HG02973 (cell line): ENCODE data around the gene TMCO6.
"Not testable (repeated sequence)": the region's sequence is repeated elsewhere in the genome, so short reads cannot be mapped to it uniquely, and the experiment has no call there.

Source experiments
- ATAC-seq: cut with Tn5 transposase; IDR thresholded peaks from one replicate; pipeline ENCODE4 v1.9.1; 2021; ENCODE audit warnings: moderate library complexity; ENCODE audit not compliant: unreplicated experiment

Gene TMCO6

DNA sequence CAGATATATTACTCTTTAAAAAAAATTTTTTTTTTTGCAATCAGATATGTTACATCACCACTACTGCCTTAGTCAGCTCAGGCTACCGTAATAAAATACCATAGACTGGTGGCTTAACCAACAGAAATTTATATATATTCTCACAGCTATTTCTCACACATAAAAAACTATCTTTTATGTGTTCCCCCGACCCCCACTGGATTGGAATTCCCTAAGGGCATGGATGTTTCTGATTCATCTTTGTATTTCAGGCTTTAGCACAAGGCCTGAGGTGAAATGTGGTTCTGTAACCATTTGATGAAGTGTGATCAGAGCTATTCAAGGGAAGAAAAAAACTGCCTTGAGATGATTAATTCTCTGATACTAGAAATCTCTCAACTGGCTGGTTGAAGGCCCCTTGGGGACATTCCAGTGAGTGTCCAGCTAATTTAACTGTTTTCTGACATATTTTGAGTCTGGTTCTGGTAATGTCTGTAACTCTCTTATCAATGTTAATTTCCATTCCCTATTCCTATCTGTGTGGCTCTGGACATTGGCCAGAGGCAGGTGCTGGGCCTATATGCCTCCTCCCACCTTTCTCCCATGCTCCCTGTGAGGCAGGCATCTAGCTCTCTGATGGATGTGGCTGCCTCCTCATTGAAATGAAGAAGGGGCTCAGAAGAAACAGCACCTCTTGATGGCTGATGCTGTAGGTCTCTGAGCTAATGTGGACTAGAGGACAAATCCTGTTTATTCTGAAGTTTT, 8.8 kb upstream of the TMCO6 start:
- no peak for ATAC-seq

GRCh38 chr5:140631036-140631417, 8.2 kb upstream of the TMCO6 start:
- no peak for ATAC-seq

GRCh38 chr5:140631831-140632365, 7.4 kb upstream of the TMCO6 start:
- ATAC-seq: peak; percentile 34

DNA sequence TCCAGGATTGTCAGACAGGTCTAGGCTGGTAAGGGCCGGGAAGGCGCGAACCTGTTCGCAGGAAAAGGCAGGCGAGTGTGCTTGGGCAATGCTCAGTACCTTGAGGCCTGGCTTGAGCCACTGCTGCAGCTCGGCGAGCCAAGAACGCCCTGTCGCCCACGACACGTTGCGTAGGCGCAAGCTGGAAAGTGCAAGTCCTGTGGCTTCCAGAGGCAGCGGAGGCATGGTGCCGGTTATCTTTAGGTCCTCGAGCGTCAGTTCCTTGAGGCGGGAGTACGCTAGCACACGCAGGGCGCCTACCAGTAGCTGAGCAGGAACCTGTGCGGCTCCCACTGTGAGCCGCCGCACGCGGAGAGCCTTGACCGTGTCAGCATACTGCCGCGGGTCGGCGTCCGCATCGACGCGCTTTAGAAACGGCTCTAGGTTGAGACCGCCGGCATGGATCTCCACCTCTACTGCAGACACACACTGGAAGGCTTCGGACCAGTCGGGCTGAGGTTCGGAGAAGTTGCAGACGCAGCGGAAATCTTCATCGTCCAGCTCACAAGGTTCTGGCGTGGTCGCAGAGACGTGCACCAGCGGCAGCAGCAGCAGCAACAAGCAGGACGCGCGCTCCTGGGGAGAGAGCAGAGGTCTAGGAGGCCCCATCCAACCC, 6.8 kb upstream of the TMCO6 start:
- ATAC-seq: peak; percentile 54

DNA sequence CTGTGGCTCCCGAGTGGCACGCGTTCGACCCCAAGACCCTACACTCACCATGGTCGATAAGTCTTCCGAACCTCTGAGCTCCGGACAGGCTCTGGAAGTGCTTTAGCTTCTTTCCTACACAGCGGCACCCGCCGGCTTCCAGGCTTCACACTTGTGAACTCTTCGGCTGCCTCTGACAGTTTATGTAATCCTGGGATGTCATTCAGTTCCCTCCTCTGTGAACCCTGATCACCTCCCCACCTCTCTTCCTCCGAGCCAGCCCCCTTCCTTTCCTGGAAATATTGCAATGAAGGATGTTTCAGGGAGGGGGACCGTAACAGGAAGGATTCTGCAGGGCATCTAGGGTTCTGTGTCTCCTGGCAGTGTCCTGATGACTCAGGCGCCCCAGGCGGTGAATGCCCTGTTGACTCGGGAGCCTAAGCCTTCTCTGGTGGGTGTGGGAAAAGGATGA, 6.2 kb upstream of the TMCO6 start, which contains the start of gene CD14:
CD14 (minus strand) TSS at position 155 of the 451 bp plus-strand sequence; CDS start at position 51, 104 bp downstream.
- ATAC-seq: peak; percentile 6

DNA sequence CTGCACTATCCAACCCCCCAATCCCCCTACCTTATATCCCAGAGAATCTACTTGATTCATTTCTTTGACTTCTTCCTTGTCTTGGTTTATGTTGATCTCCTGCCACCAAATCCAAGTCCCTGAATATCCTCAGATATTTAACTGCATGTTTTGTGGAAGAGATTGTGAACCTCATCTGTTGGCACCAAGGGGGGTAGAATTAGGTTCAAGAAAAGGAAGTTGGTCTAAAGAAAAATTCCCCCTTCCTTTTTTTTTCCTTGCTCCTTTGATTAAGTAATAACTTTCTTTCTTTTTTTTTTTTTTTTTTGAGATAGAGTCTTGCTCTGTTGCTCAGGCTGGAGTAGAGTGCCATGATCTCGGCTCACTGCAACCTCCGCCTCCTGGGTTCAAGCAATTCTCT, 5.8 kb upstream of the TMCO6 start:
- ATAC-seq: no peak

DNA sequence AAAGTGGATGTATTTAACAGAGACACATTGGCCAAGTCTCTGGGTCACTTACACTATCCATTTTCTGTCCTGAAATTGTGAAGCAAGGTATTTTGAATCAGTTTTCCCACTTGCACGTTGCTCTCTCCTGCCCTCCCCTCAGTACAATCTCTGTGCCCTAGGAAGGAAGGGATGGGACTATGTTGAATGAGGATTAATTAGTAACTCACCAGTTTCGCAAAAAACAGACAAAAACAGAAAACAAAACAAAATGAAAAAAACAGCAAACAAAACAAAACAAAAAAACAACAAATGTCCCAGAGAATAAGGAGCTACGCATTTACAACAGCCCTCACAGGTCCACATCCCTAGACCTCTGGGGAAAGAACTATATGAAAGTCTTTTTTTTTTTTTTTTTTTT, 5.1 kb upstream of the TMCO6 start:
- no peak for ATAC-seq

DNA sequence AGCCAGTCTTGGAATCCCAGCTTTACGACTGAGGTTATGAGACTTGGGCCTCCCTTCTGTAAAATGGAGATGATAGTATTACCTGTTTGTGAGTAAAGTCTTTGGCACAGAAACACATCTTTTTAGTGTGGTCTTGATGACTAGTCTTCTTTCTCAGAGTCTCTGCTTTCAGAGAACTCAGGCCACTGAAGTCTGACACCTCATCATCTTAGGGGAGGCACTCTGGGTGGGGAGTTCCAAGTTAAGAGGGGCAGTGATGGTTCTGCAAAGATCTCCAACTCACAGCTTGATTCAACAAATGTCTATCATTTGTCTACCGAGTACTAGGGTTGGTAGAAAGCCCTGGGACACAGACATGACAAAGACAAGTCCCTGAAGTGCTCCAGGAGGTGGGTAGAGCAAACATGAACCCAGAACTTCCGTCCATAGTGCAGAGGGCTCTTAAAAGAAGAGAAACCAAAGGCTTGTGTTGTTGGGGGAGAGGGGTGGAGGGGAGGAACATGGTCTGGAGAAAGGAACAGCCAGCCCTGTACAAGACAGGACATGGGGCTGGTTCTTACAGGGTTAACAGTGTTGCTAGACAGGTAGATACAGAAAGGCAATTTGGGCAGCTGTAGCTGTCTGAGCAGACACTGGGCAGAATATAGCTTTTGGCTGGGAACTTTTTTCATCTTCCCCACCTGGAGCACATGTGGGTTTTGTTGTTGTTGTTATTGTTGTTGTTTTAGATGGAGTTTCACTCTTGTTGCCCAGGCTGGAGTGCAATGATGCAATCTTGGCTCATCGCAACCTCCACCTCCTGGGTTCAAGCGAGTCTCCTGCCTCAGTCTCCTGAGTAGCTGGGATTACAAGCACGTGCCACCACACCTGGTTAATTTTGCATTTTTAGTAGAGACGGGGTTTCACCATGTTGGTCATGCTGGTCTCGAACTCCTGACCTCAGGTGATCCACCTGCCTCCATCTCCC, 3.7 kb upstream of the TMCO6 start:
- no peak for ATAC-seq

GRCh38 chr5:140637371-140638100, 1.7 kb upstream of the TMCO6 start:
- no peak for ATAC-seq

- ATAC-seq: not testable (repeated sequence)
These were observed 428 bp upstream of the TMCO6 start for GRCh38 chr5:140638898-140639147.

- ATAC-seq: no peak
These were observed 2.5 kb downstream of the TMCO6 start for GRCh38 chr5:140641716-140642115.

- ATAC-seq: no peak
These were observed 3.5 kb downstream of the TMCO6 start for GRCh38 chr5:140642718-140643117.

DNA sequence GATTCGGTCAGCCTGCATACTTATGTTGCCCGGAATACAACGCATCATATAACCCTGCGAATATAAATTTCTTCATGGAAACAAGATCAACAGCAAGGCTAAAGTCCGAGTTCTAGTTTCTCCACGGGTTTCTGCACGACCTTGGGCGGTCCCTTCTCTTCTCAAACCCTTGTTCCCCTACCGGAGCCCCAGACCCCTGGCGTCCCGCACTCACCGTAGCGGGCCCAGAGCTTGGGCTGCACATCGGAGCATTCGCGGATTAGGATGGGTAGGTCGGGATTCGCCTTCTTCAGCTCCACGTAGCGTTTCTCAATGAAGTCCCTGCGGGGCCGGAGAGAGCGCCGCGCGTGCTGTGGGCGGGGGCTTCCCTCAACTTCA, 7.8 kb downstream of the TMCO6 start:
- ATAC-seq: no peak

DNA sequence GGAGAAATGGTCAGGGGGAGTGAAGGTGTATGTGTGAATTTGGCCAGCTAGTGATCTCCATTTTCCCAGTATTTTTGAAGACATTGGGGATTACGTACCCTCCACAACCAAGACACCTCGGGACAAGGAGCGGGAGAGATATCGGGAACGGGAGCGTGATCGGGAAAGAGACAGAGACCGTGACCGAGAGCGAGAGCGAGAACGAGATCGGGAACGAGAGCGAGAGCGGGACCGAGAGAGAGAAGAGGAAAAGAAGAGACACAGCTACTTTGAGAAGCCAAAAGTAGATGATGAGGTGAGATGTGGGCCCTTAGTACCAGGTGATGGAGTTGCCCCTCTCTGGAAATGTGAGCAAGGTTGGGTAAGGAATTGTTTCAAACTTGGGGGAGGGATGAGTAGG, 19.6 kb downstream of the TMCO6 start:
- no peak for ATAC-seq

DNA sequence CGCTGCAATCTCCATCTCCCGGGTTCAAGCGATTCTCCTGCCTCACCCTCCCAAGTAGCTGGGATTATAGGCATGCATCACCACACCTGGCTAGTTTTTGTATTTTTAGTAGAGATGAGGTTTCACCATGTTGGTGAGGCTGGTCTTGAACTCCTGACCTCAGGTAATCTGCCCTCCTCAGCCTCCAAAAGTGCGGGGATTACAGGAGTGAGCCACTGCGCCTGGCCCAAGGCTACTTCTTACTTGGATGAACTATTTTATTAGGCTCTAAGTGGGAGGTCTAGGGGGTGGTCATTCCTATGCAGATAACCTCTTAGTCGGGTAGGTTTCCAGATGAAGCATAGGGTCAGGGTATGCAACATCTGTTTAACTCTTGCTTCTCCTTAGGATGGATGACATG, 21.1 kb downstream of the TMCO6 start:
- ATAC-seq: not testable (repeated sequence)

GRCh38 chr5:140664030-140664358, 24.7 kb downstream of the TMCO6 start:
- ATAC-seq: no peak

GRCh38 chr5:140664359-140665119, 25.3 kb downstream of the TMCO6 start, which contains the start of gene WDR55:
Gene WDR55, plus strand, starts transcription at chr5:140664904. Its CDS starts 9 bp downstream, at chr5:140664913.
- peak; percentile 95 for ATAC-seq

DNA sequence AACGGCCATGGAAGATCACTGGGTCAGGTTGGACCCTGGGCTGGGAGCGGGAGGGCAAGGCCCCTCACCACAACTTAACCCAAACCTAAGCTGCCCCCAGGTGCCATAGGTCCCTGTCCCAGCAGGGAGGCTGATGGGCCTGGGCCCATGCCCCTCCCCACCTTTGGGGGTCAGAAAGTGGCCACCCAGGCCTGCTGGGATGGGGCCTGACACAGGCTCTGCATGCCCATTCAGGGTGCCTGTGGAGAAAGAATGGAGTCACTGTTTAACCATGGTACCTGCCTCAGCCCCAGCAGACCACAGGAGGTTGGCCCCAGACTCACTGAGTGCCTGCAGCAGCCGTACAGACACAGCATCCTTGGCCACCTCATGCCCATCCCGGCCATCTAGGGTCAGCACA, 31.8 kb downstream of the TMCO6 start:
- not testable (repeated sequence) for ATAC-seq

GRCh38 chr5:140671472-140672125, 32.3 kb downstream of the TMCO6 start:
- ATAC-seq: no peak
